K562 (cell line): Measurements from ENCODE around the gene CHRNB1. TPM values are rescaled to one million over a fixed set of nuclear protein-coding genes. Genes with fewer than 3 reads are reported as not detected.

Experiments
- ASH1L ChIP-seq: fragments of 450-650 bp; IDR thresholded peaks from 2 replicates; pipeline ENCODE4 v1.6.1; 2018; ENCODE audit warnings: borderline replicate concordance, mild to moderate bottlenecking, low read depth; ENCODE audit not compliant: partially characterized antibody
- BCOR ChIP-seq: fragments of 450-650 bp; IDR thresholded peaks from 2 replicates; pipeline ENCODE4 v1.6.1; 2016
- BRD4 ChIP-seq: fragments of 200-600 bp; sonication (generic); IDR thresholded peaks from 2 replicates; pipeline ENCODE4 v1.6.1; 2017; ENCODE audit warnings: inconsistent platforms
- C11orf30 ChIP-seq: fragments of 450-650 bp; IDR thresholded peaks from 2 replicates; pipeline ENCODE4 v1.6.1; 2016; ENCODE audit warnings: low read depth, mild to moderate bottlenecking
- CBFA2T2 ChIP-seq: fragments of 450-650 bp; conservative IDR thresholded peaks from 2 replicates; pipeline ENCODE4 v1.6.1; 2017; ENCODE audit warnings: mild to moderate bottlenecking
- CBX1 ChIP-seq: sonication (generic); IDR thresholded peaks from 2 replicates; pipeline ENCODE4 v1.6.1; 2016; ENCODE audit warnings: antibody characterized with exemption, low read depth, mild to moderate bottlenecking
- CBX3 ChIP-seq, 2 experiments: IDR thresholded peaks; 1 replicate in 1 of 2; 2 replicates in 1 of 2; pipeline ENCODE4 v1.6.1; 2012; ENCODE audit warnings: inconsistent platforms in 2 of 2, low read length in 2 of 2, borderline replicate concordance in 1 of 2, control low read depth in 1 of 2
- CTCF ChIP-seq, 3 experiments: IDR thresholded peaks in 2 of 3; conservative IDR thresholded peaks in 1 of 3; 2 replicates each; pipeline ENCODE4 v1.5.1; 2011 to 2012; ENCODE audit warnings: low read length in 3 of 3, mild to moderate bottlenecking in 3 of 3, control low read depth in 2 of 3, improper control_type of control experiment in 1 of 3, inconsistent platforms in 1 of 3, low read depth in 1 of 3, mixed read lengths in 1 of 3, moderate library complexity in 1 of 3; ENCODE audit not compliant: insufficient read depth in 2 of 3
- FOXA3 ChIP-seq, 2 experiments: fragments of 450-650 bp in 1 of 2; sonication (generic) in 1 of 2; formaldehyde crosslinking; IDR thresholded peaks in 1 of 2; conservative IDR thresholded peaks in 1 of 2; 2 replicates each; pipeline versions ENCODE4 v1.4.0 to v1.8.0; 2020 to 2022; ENCODE audit warnings: mild to moderate bottlenecking in 2 of 2, missing genetic modification reagents in 1 of 2
- HES1 ChIP-seq: fragments of 450-650 bp; IDR thresholded peaks from 2 replicates; pipeline ENCODE4 v1.6.1; 2016; ENCODE audit warnings: low read depth, mild to moderate bottlenecking, moderate library complexity
- HOXB6 ChIP-seq: fragments of 250-450 bp; sonication (Bioruptor Pico); IDR thresholded peaks from 2 replicates; pipeline ENCODE4 v1.5.1; 2022; ENCODE audit warnings: mild to moderate bottlenecking, borderline replicate concordance
- KDM2B ChIP-seq: fragments of 250-450 bp; sonication (Bioruptor Pico); IDR thresholded peaks from 2 replicates; pipeline ENCODE4 v1.8.0; 2021; ENCODE audit warnings: mild to moderate bottlenecking, moderate library complexity
- LARP7 ChIP-seq: fragments of 450-650 bp; IDR thresholded peaks from 2 replicates; pipeline ENCODE4 v1.6.1; 2016
- NONO ChIP-seq, 2 experiments: fragments of 200-400 bp in 1 of 2; fragments of 450-650 bp in 1 of 2; formaldehyde crosslinking in 1 of 2; IDR thresholded peaks; 2 replicates each; pipeline ENCODE4 v1.6.1; 2017; ENCODE audit warnings: low read depth in 2 of 2, mild to moderate bottlenecking in 2 of 2, moderate library complexity in 2 of 2, low read length in 1 of 2
- POU5F1 ChIP-seq: fragments of 150-350 bp; IDR thresholded peaks from 2 replicates; pipeline ENCODE4 v1.6.1; 2014; ENCODE audit warnings: borderline replicate concordance, low read length, low read depth, mild to moderate bottlenecking; ENCODE audit not compliant: partially characterized antibody
- RBM14 ChIP-seq: fragments of 200-400 bp; formaldehyde crosslinking; IDR thresholded peaks from 2 replicates; pipeline ENCODE4 v1.6.1; 2018; ENCODE audit warnings: low read depth, mild to moderate bottlenecking, low read length, moderate library complexity, borderline replicate concordance; ENCODE audit not compliant: insufficient read depth
- RCOR1 ChIP-seq, 2 experiments: IDR thresholded peaks; 2 replicates each; pipeline ENCODE4 v1.6.1; 2012; ENCODE audit warnings: low read depth in 2 of 2, low read length in 2 of 2, borderline replicate concordance in 1 of 2, improper control_type of control experiment in 1 of 2
- SMC3 ChIP-seq: conservative IDR thresholded peaks from 2 replicates; pipeline ENCODE4 v1.6.1; 2011; ENCODE audit warnings: low read depth, low read length, improper control_type of control experiment; ENCODE audit not compliant: insufficient read depth
- SNIP1 ChIP-seq: fragments of 450-650 bp; IDR thresholded peaks from 2 replicates; pipeline ENCODE4 v1.7.1; 2017; ENCODE audit warnings: low read depth, mild to moderate bottlenecking
- TAF1 ChIP-seq: IDR thresholded peaks from 2 replicates; pipeline ENCODE4 v1.6.1; 2011; ENCODE audit warnings: mild to moderate bottlenecking, low read length, moderate library complexity; ENCODE audit not compliant: insufficient read depth, control insufficient read depth, severe bottlenecking; ENCODE audit errors: extremely low read depth
- TAF7 ChIP-seq: fragments of 450-650 bp; IDR thresholded peaks from 2 replicates; pipeline ENCODE4 v1.6.1; 2016; ENCODE audit warnings: missing genetic modification characterization, missing compliant biosample characterization
- TRIM24 ChIP-seq, 2 experiments: fragments of 450-650 bp; IDR thresholded peaks; 2 replicates each; pipeline ENCODE4 v1.6.1; 2016
- ZBTB12 ChIP-seq: fragments of 250-450 bp; sonication (Bioruptor Pico); IDR thresholded peaks from 2 replicates; pipeline ENCODE4 v1.4.0; 2020
- ZKSCAN3 ChIP-seq: fragments of 250-450 bp; sonication (Bioruptor Pico); IDR thresholded peaks from 2 replicates; pipeline ENCODE4 v1.4.0; 2020
- ZNF134 ChIP-seq: fragments of 250-450 bp; sonication (Bioruptor Pico); conservative IDR thresholded peaks from 2 replicates; pipeline ENCODE4 v1.4.0; 2020
- ZNF583 ChIP-seq: fragments of 250-450 bp; sonication (Bioruptor Pico); IDR thresholded peaks from 2 replicates; pipeline ENCODE4 v1.4.0; 2020
- polyA plus RNA-seq, 8 experiments: library from polyadenylated mRNA; depleted of rRNA in 4 of 8; stranded (reverse) in 5 of 8; unstranded in 3 of 8; fragments of >200 nt; fragmentation: Nextera tagmentation in 2 of 8; fragmentation: Illumina TruSeq in 1 of 8; extraction: Ambion mirVana in 2 of 8; extraction: Trizol in 1 of 8; gene quantifications; 2 replicates each; pipeline versions ENCODE4 v1.2.1 to v1.2.3, GENCODE V29; 2011 to 2014; ENCODE audit warnings: inconsistent platforms in 1 of 8, missing spikeins in 1 of 8
- total RNA-seq, 7 experiments: library from RNA; depleted of rRNA in 6 of 7; stranded (reverse); fragments of >200 nt in 6 of 7; fragmentation: Illumina TruSeq in 2 of 7; extraction: Trizol in 2 of 7; gene quantifications; 2 replicates each; pipeline versions ENCODE4 v1.2.1 to v1.2.3, GENCODE V29; 2011 to 2021; ENCODE audit warnings: low replicate concordance in 1 of 7

Gene CHRNB1
- total and polyA plus RNA-seq, 9 of the 15 experiments (the other 6 are each of a cell fraction or from before 2014, with no cell fraction given) = 4.7 to 12.3 (median 6.8) TPM

- TF ChIP-seq CBFA2T2 (no peak), SNIP1 (no peak), BRD4 (peak; percentile 89), ZNF134 (no peak), RCOR1 (IDR thresholded peaks at IDR 0.05; ENCODE audit: borderline replicate concordance in 1 of 2, low read depth in 2 of 2, low read length in 2 of 2) (peak in 1 of 2 experiments; percentile 17; a peak in 1 of 4 replicates), HES1 (0 out of 2 replicates have a peak, but pooled peaks have one; percentile 7), TRIM24 (IDR thresholded peaks at IDR 0.05) (peak in 1 of 2 experiments; percentile 28; a peak in 1 of 4 replicates), ZBTB12 (CRISPR knock-in tag) (no peak), FOXA3 (CRISPR knock-in tag; conservative IDR thresholded peaks at IDR 0.05 in 1 of 2, IDR thresholded peaks at IDR 0.05 in 1 of 2) (no peak; a peak in 1 of 4 replicates), SMC3 (0 out of 2 replicates have a peak, but pooled peaks have one; percentile 17), KDM2B (CRISPR knock-in tag) (no peak), HOXB6 (CRISPR knock-in tag) (no peak), ASH1L (no peak), TAF7 (tag) (peak; percentile 99), C11orf30 (no peak), ZKSCAN3 (CRISPR knock-in tag) (no peak), CTCF (IDR thresholded peaks at IDR 0.05 in 2 of 3, conservative IDR thresholded peaks at IDR 0.05 in 1 of 3; ENCODE audit: insufficient read depth in 2 of 3, low read depth in 1 of 3, low read length in 3 of 3) (no peak), POU5F1 (no peak), CBX3 (IDR thresholded peaks at IDR 0.05; ENCODE audit: borderline replicate concordance in 1 of 2, low read length in 2 of 2) (no peak; a peak in 1 of 3 replicates), CBX1 (peak; percentile 69; the same call in 1 of the 2 replicates), LARP7 (peak; percentile 55; the same call in 1 of the 2 replicates), TAF1 (peak; percentile 99), BCOR (peak; percentile 27; the same call in 1 of the 2 replicates), NONO (IDR thresholded peaks at IDR 0.05; ENCODE audit: low read depth in 2 of 2, low read length in 1 of 2) (peak; percentile 98), ZNF583 (CRISPR knock-in tag) (0 out of 2 replicates have a peak, but pooled peaks have one; percentile 50), RBM14 (no peak)
Measured at GRCh38 chr17:7484067-7484918, 39.4 kb downstream of the CHRNB1 start, which contains the start of gene POLR2A (continued).
